CD14-positive monocyte (primary cell): Measurements from ENCODE around the gene KCNN2. TPM values are rescaled to one million over a fixed set of nuclear protein-coding genes. Genes with fewer than 3 reads are reported as not detected.

Experiments
- DNase-seq, 3 donors: peaks; one replicate each; pipeline ENCODE4 v3.0.0-alpha.2; 2011 to 2022
- H2AFZ ChIP-seq: 2 replicates; pipeline ENCODE4 v1.6.0; 2012; ENCODE audit warnings: mild to moderate bottlenecking, low read depth, low read length, inconsistent platforms; ENCODE audit not compliant: insufficient read depth, poor library complexity, severe bottlenecking
- H3K27ac ChIP-seq, 2 donors: 1 replicate in 1 of 2; 2 replicates in 1 of 2; pipeline ENCODE4 v1.5.1; 2012 to 2013; ENCODE audit warnings: low read length in 2 of 2, control low read depth in 1 of 2, inconsistent platforms in 1 of 2, low read depth in 1 of 2, mild to moderate bottlenecking in 1 of 2
- H3K27me3 ChIP-seq, 2 donors: one replicate each; pipeline versions ENCODE4 v1.6.0 to v1.6.1; 2011 to 2013; ENCODE audit warnings: low read length in 2 of 2; ENCODE audit not compliant: control insufficient read depth in 2 of 2, insufficient read depth in 2 of 2
- H3K36me3 ChIP-seq, 2 donors: replicated peaks in 1 of 2; 1 replicate in 1 of 2; 2 replicates in 1 of 2; pipeline versions ENCODE4 v1.5.1 to v1.6.1; 2012 to 2013; ENCODE audit warnings: low read length in 2 of 2, control low read depth in 1 of 2, inconsistent platforms in 1 of 2, mild to moderate bottlenecking in 1 of 2; ENCODE audit not compliant: insufficient read depth in 2 of 2, control insufficient read depth in 1 of 2
- H3K4me1 ChIP-seq, 2 donors: 1 replicate in 1 of 2; 2 replicates in 1 of 2; pipeline versions ENCODE4 v1.5.1 to v1.6.1; 2012 to 2013; ENCODE audit warnings: low read length in 2 of 2, control low read depth in 1 of 2, inconsistent platforms in 1 of 2, mild to moderate bottlenecking in 1 of 2, moderate library complexity in 1 of 2; ENCODE audit not compliant: insufficient read depth in 2 of 2, control insufficient read depth in 1 of 2
- H3K4me2 ChIP-seq: replicated peaks from 2 replicates; pipeline ENCODE3; 2012; ENCODE audit warnings: low read length, moderate library complexity, mild to moderate bottlenecking; ENCODE audit not compliant: poor library complexity, severe bottlenecking; ENCODE audit errors: extremely low read depth
- H3K4me3 ChIP-seq, 3 experiments: fragments of 200-600 bp in 1 of 3; sonication (generic) in 1 of 3; replicated peaks in 1 of 3; 1 replicate in 2 of 3; 2 replicates in 1 of 3; pipeline ENCODE4 v1.5.1; 2011 to 2013; ENCODE audit warnings: low read length in 3 of 3, mild to moderate bottlenecking in 3 of 3, control low read depth in 2 of 3, low read depth in 2 of 3, inconsistent platforms in 1 of 3, moderate library complexity in 1 of 3
- H3K79me2 ChIP-seq: 2 replicates; pipeline ENCODE4 v1.6.0; 2012; ENCODE audit warnings: mild to moderate bottlenecking, control low read depth, inconsistent platforms, low read length, moderate library complexity; ENCODE audit not compliant: insufficient read depth
- H3K9ac ChIP-seq: 2 replicates; pipeline ENCODE4 v1.6.0; 2017; ENCODE audit warnings: low read length, mild to moderate bottlenecking; ENCODE audit not compliant: insufficient read depth, poor library complexity, severe bottlenecking
- H3K9me3 ChIP-seq, 2 donors: replicated peaks in 1 of 2; 1 replicate in 1 of 2; 2 replicates in 1 of 2; pipeline versions ENCODE4 v1.5.1 to v1.6.1; 2012 to 2013; ENCODE audit warnings: low read length in 2 of 2, control low read depth in 1 of 2; ENCODE audit not compliant: control insufficient read depth in 1 of 2, insufficient read depth in 1 of 2
- H4K20me1 ChIP-seq: 2 replicates; pipeline ENCODE4 v1.6.0; 2012; ENCODE audit warnings: mild to moderate bottlenecking, low read length, control low read depth, moderate library complexity; ENCODE audit not compliant: insufficient read depth
- H3K27ac Mint-ChIP-seq, 7 donors: one replicate each; pipeline ENCODE4 v1.8.0; 2020; ENCODE audit warnings: mild to moderate bottlenecking in 7 of 7, mixed read lengths in 7 of 7, moderate library complexity in 6 of 7, inconsistent platforms in 2 of 7
- H3K27me3 Mint-ChIP-seq, 3 donors: one replicate each; pipeline ENCODE4 v1.8.0; 2021 to 2022; ENCODE audit warnings: low read depth in 3 of 3, mild to moderate bottlenecking in 3 of 3, mixed read lengths in 3 of 3, moderate library complexity in 3 of 3, inconsistent platforms in 1 of 3
- H3K36me3 Mint-ChIP-seq, 2 donors: one replicate each; pipeline ENCODE4 v1.8.0; 2020; ENCODE audit warnings: mixed read lengths in 2 of 2, inconsistent platforms in 1 of 2, mild to moderate bottlenecking in 1 of 2
- H3K4me1 Mint-ChIP-seq: one replicate; pipeline ENCODE4 v1.8.0; 2020; ENCODE audit warnings: mild to moderate bottlenecking, mixed read lengths
- H3K4me3 Mint-ChIP-seq, 2 donors: one replicate each; pipeline ENCODE4 v1.8.0; 2020; ENCODE audit warnings: mild to moderate bottlenecking in 2 of 2, mixed read lengths in 2 of 2, moderate library complexity in 1 of 2
- H3K9me3 Mint-ChIP-seq, 7 donors: one replicate each; pipeline ENCODE4 v1.8.0; 2020 to 2022; ENCODE audit warnings: mixed read lengths in 7 of 7, mild to moderate bottlenecking in 6 of 7, moderate library complexity in 6 of 7, inconsistent platforms in 2 of 7
- CTCF ChIP-seq: fragments of 200-600 bp; IDR thresholded peaks from one replicate; pipeline ENCODE4 v1.8.0; 2022; ENCODE audit warnings: antibody characterized with exemption, mild to moderate bottlenecking
- WGBS: methylation state at CpG from one replicate; pipeline ENCODE4 v1.1.5; 2013; ENCODE audit warnings: missing lambda C conversion rate; ENCODE audit not compliant: insufficient coverage; 5-methylcytosine and 5-hydroxymethylcytosine counted together
- intact Hi-C, 2 donors: fragments of 100-400 bp; cut with micrococcal nuclease; formaldehyde crosslinking; loops; one replicate each; pipeline versions ENCODE4 v1.15.0 to v1.15.1; 2023
- polyA plus RNA-seq, 3 donors: library from polyadenylated mRNA; depleted of rRNA in 1 of 3; unstranded in 2 of 3; stranded (reverse) in 1 of 3; fragments of 300-500 nt in 2 of 3; fragments of >200 nt in 1 of 3; fragmentation: Illumina TruSeq in 2 of 3; gene quantifications; 1 replicate in 2 of 3; 2 replicates in 1 of 3; pipeline ENCODE4 v1.2.3, GENCODE V29; 2012 to 2021

Gene KCNN2
- polyA plus RNA-seq, 3 donors: not detected

- Histone ChIP-seq H3K79me2 (no peaks in the 10 kb centered on the region), H2AFZ (no peak overlapping the region), H3K4me3 (no peak overlapping the region), H3K36me3 (no peaks in the 10 kb centered on the region), H3K27me3 (no peaks in the 10 kb centered on the region), H3K27ac (no peak overlapping the region), H3K9ac (no peak overlapping the region), H3K4me2 (no peak overlapping the region), H3K9me3 (no peaks in the 10 kb centered on the region), H3K4me1 (peaks cover 11 to 18% of the 10 kb centered on the region in 2 donors), H4K20me1 (no peaks in the 10 kb centered on the region)
- H3K27ac Mint-ChIP-seq: no peak overlapping the region
- H3K36me3 Mint-ChIP-seq: no peaks in the 10 kb centered on the region
- intact Hi-C loops: no loop called here
- 92% methylated on average over 2 of the region's 4 CpGs for WGBS
- no peaks in the 10 kb centered on the region for H3K27me3 Mint-ChIP-seq
- peaks cover 0 to 2% (median 0%) of the 10 kb centered on the region in 7 donors for H3K9me3 Mint-ChIP-seq
- no peak for TF ChIP-seq CTCF
- no peak overlapping the region for H3K4me3 Mint-ChIP-seq
- peaks cover 8% of the 10 kb centered on the region for H3K4me1 Mint-ChIP-seq
- DNase-seq: no peak
Measured at GRCh38 chr5:114500756-114501155, 138.9 kb downstream of the KCNN2 start.

GRCh38 chr5:114504560-114504959 lies 142.7 kb downstream of the KCNN2 start:
- intact Hi-C loops: no loop called here
- Histone ChIP-seq H2AFZ (no peak overlapping the region), H3K27me3 (no peaks in the 10 kb centered on the region), H4K20me1 (no peaks in the 10 kb centered on the region), H3K27ac (no peak overlapping the region), H3K4me1 (peaks cover 11 to 18% of the 10 kb centered on the region in 2 donors), H3K4me2 (no peak overlapping the region), H3K79me2 (no peaks in the 10 kb centered on the region), H3K9ac (no peak overlapping the region), H3K4me3 (no peak overlapping the region), H3K36me3 (no peaks in the 10 kb centered on the region), H3K9me3 (no peaks in the 10 kb centered on the region)
- peaks cover 8% of the 10 kb centered on the region for H3K4me1 Mint-ChIP-seq
- no peaks in the 10 kb centered on the region for H3K36me3 Mint-ChIP-seq
- no peak overlapping the region for H3K4me3 Mint-ChIP-seq
- TF ChIP-seq CTCF: no peak
- DNase-seq: no peak
- H3K27ac Mint-ChIP-seq: no peak overlapping the region
- H3K27me3 Mint-ChIP-seq: peaks cover 0 to 3% (median 0%) of the 10 kb centered on the region in 3 donors
- H3K9me3 Mint-ChIP-seq: peaks cover 0 to 4% (median 0%) of the 10 kb centered on the region in 7 donors
- no CpG with 5 or more reads among the region's 9 CpGs for WGBS
